Osteoblast (primary cell): ENCODE results near the gene SLC35A4. TPM values are rescaled to one million over a fixed set of nuclear protein-coding genes. Genes with fewer than 3 reads are reported as not detected.
A peak's percentile ranks its signal among the peaks of the same experiment; 100 is the strongest.

Source experiments
- DNase-seq: peaks from one replicate; pipeline ENCODE4 v3.0.0; 2011; ENCODE audit warnings: low spot score, mixed read lengths; ENCODE audit not compliant: insufficient read length; ENCODE audit errors: missing footprints
- H2AFZ ChIP-seq: 2 replicates; pipeline ENCODE4 v1.6.0; 2011; ENCODE audit warnings: mild to moderate bottlenecking, low read length
- H3K27ac ChIP-seq: 2 replicates; pipeline ENCODE4 v1.5.1; 2011; ENCODE audit warnings: mild to moderate bottlenecking, low read depth, low read length, moderate library complexity
- H3K27me3 ChIP-seq: 2 replicates; pipeline ENCODE4 v1.6.0; 2012; ENCODE audit warnings: mild to moderate bottlenecking, control low read depth, inconsistent platforms, low read length, moderate library complexity; ENCODE audit not compliant: insufficient read depth
- H3K36me3 ChIP-seq: 2 replicates; pipeline ENCODE4 v1.5.1; 2011; ENCODE audit warnings: mild to moderate bottlenecking, low read length, control low read depth, moderate library complexity; ENCODE audit not compliant: insufficient read depth
- H3K4me1 ChIP-seq: 2 replicates; pipeline ENCODE4 v1.5.1; 2011; ENCODE audit warnings: mild to moderate bottlenecking, low read length, control low read depth, moderate library complexity; ENCODE audit not compliant: insufficient read depth
- H3K4me2 ChIP-seq: 2 replicates; pipeline ENCODE4 v1.6.0; 2011; ENCODE audit warnings: mild to moderate bottlenecking, low read length; ENCODE audit not compliant: insufficient read depth
- H3K4me3 ChIP-seq: fragments of 200-600 bp; sonication (generic); 3 replicates; pipeline ENCODE4 v1.5.1; 2012; ENCODE audit warnings: mild to moderate bottlenecking, low read length, inconsistent platforms; ENCODE audit not compliant: insufficient read depth
- H3K79me2 ChIP-seq: 2 replicates; pipeline ENCODE4 v1.6.0; 2012; ENCODE audit warnings: mild to moderate bottlenecking, low read length, control low read depth, inconsistent platforms; ENCODE audit not compliant: insufficient read depth
- H3K9me3 ChIP-seq: 2 replicates; pipeline ENCODE4 v1.5.1; 2011; ENCODE audit warnings: low read depth, low read length, control low read depth
- H4K20me1 ChIP-seq: 2 replicates; pipeline ENCODE4 v1.6.0; 2012; ENCODE audit warnings: mild to moderate bottlenecking, low read length, control low read depth; ENCODE audit not compliant: insufficient read depth
- CTCF ChIP-seq: IDR thresholded peaks from 2 replicates; pipeline ENCODE4 v1.5.1; 2011; ENCODE audit warnings: mild to moderate bottlenecking, low read depth, low read length, moderate library complexity; ENCODE audit errors: extremely low read depth
- total RNA-seq: library from RNA; depleted of rRNA; stranded (reverse); fragments of >200 nt; gene quantifications from 2 replicates; pipeline ENCODE4 v1.2.3, GENCODE V29; 2012

The SLC35A4 gene
- total RNA-seq, 1 donor = 20.6 TPM

- H3K27ac ChIP-seq = no peak overlapping the region
- peaks cover 27% of the 10 kb centered on the region for H3K36me3 ChIP-seq
- peak; percentile 9 for DNase-seq
- peaks cover 48% of the 10 kb centered on the region for H3K79me2 ChIP-seq
- H4K20me1 ChIP-seq = no peaks in the 10 kb centered on the region
- no peaks in the 10 kb centered on the region for H3K27me3 ChIP-seq
- H3K4me2 ChIP-seq = no peak overlapping the region
- no peak for TF ChIP-seq CTCF
- no peaks in the 10 kb centered on the region for H3K9me3 ChIP-seq
- H3K4me1 ChIP-seq = peaks cover 20% of the 10 kb centered on the region
- H3K4me3 ChIP-seq = no peak overlapping the region
- no peak overlapping the region for H2AFZ ChIP-seq
These were observed 3.2 kb downstream of the SLC35A4 start for GRCh38 chr5:140567871-140568270.

GRCh38 chr5:140568443-140569063, 3.9 kb downstream of the SLC35A4 start:
- Histone ChIP-seq H2AFZ (no peak overlapping the region), H4K20me1 (no peaks in the 10 kb centered on the region), H3K36me3 (peaks cover 27% of the 10 kb centered on the region), H3K4me1 (peaks cover 16% of the 10 kb centered on the region), H3K27ac (no peak overlapping the region), H3K79me2 (peaks cover 44% of the 10 kb centered on the region), H3K4me2 (no peak overlapping the region), H3K4me3 (no peak overlapping the region), H3K27me3 (no peaks in the 10 kb centered on the region), H3K9me3 (no peaks in the 10 kb centered on the region)
- no peak for TF ChIP-seq CTCF
- DNase-seq = peak; percentile 19

DNA sequence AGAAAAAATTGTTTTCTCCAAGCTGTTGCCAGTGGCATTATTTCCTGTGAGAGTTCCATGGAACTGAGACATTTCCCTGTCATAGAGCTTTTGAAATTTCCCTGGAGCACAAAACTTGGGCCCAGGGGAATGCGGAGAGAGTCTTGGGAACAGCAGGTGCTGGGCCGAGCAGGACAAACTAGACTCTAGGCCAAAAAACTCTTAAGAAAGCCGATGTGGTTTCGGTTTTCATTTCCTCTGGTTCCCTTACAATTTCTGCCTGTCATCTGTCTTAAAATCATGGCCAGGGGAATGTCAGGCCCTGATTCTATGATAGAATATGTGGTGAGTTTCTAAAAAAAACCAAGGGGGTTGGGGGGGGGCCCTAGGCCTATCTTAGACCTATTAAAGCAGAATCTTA, 4.6 kb downstream of the SLC35A4 start:
- Histone ChIP-seq H3K4me1 (peaks cover 13% of the 10 kb centered on the region), H3K79me2 (peaks cover 41% of the 10 kb centered on the region), H4K20me1 (no peaks in the 10 kb centered on the region), H3K9me3 (no peaks in the 10 kb centered on the region), H3K4me2 (no peak overlapping the region), H3K36me3 (peaks cover 27% of the 10 kb centered on the region), H2AFZ (no peak overlapping the region), H3K27ac (no peak overlapping the region), H3K27me3 (no peaks in the 10 kb centered on the region), H3K4me3 (no peak overlapping the region)
- DNase-seq = no peak
- TF ChIP-seq CTCF = no peak

- no peak overlapping the region for H3K4me3 ChIP-seq
- no peak overlapping the region for H3K27ac ChIP-seq
- DNase-seq = no peak
- no peak for TF ChIP-seq CTCF
- peaks cover 16% of the 10 kb centered on the region for H3K4me1 ChIP-seq
- H3K36me3 ChIP-seq = peaks cover 27% of the 10 kb centered on the region
- no peaks in the 10 kb centered on the region for H3K27me3 ChIP-seq
- H3K9me3 ChIP-seq = no peaks in the 10 kb centered on the region
- no peak overlapping the region for H2AFZ ChIP-seq
- no peak overlapping the region for H3K4me2 ChIP-seq
- H4K20me1 ChIP-seq = no peaks in the 10 kb centered on the region
- peaks cover 38% of the 10 kb centered on the region for H3K79me2 ChIP-seq
These were observed 5.4 kb downstream of the SLC35A4 start for GRCh38 chr5:140570058-140570457.
